HG03565 (cell line): ENCODE data around the gene EML6.
"Not testable (repeated sequence)": the region's sequence is repeated elsewhere in the genome, so short reads cannot be mapped to it uniquely, and the experiment has no call there.

Experiments
- ATAC-seq: cut with Tn5 transposase; IDR thresholded peaks from one replicate; pipeline ENCODE4 v1.9.1; 2021; ENCODE audit warnings: mild to moderate bottlenecking, moderate library complexity; ENCODE audit not compliant: unreplicated experiment

Gene EML6

DNA sequence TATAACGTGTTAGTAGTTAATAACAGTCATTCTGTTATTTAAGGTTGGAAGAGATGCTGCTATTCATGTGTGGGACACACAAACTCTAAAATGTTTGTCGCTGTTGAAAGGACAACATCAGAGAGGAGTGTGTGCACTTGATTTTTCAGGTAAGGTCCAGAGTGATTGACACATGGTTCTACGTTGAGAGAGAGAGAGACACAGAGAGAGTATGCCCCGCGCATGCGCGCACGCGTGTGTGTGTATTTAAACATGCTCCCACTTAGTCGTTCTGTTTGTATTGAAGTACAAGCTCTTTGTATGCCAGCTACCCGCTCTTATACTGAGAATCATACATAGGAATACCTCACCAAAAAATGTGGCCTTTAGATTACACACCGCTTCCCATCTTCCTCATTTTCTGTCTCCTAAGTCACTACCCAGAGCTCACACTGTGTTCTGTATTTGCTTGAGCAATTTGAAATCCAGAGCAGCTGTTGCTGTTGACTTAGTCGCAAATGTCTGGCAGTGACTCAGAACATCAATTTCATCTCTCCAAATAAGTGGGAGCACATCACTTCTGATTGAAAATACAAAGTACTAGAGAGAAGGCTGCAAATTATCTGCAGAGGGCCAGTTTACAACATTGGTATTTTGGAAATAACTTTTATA is 148.1 kb downstream of the EML6 start:
- no peak for ATAC-seq

GRCh38 chr2:54872780-54873179 is 149.3 kb downstream of the EML6 start:
- ATAC-seq, result no peak

GRCh38 chr2:54873236-54873635 is 149.8 kb downstream of the EML6 start:
- not testable (repeated sequence) for ATAC-seq

DNA sequence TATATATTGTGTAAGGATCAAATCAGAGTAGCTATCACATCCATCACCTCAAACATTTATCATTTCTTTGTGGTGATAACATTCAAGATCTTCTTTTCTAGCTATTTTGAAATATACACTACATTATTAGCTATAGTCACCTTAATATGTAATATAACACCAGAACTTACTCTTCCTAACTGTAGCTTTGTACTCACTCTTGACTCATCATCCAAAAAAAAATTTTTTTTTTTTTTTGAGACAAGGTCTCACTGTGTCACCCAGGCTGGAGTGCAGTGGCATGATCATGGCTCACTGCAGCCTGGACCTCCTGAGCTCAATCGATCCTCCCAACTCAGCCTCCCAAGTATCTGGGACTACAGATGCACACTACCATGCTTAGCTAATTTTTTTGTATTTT is 153.3 kb downstream of the EML6 start:
- ATAC-seq, result no peak

- no peak for ATAC-seq
These were observed 154.7 kb downstream of the EML6 start for GRCh38 chr2:54878182-54878581.

GRCh38 chr2:54879032-54879431 is 155.6 kb downstream of the EML6 start:
- no peak for ATAC-seq

DNA sequence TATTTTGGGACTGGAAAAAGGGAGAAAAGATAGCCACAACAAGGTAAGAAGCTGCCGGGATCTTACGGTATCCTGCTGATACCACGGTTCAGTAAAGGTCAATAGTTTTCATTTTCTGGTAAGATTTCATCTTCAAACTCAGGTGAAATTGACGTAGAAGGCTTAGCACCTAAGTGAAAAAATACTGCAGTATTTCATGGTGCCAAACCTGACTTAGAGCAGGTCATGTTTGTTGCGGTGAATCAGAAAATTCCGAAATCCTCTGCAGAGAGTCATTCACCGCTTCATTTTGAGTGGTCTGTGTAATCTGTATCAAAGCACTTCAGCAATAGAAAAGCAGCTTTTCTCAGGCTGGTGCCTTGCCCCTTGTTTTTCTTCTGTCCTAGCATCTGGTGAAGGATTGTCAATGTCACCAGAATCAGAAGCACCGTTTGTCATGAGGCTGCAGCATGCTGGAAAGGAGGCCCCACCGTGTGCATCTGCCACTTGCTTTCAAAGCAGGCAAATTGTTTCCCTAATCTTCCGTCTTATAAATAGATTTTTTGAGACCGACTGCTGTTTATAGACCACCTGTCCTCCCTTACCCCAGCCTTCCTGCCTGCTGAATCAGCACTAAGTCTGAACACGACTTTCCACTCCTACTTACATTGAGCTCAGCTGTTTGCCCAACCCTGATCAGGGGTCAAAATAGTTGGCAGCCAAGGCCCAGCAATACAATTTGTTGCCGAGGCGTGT is 156.3 kb downstream of the EML6 start:
- ATAC-seq, result no peak

- ATAC-seq, result no peak
These were observed 157.0 kb downstream of the EML6 start for GRCh38 chr2:54880428-54880827.

- no peak for ATAC-seq
These were observed 158.3 kb downstream of the EML6 start for GRCh38 chr2:54881759-54882158.

- ATAC-seq, result no peak
These were observed 162.4 kb downstream of the EML6 start for GRCh38 chr2:54885891-54886290.

DNA sequence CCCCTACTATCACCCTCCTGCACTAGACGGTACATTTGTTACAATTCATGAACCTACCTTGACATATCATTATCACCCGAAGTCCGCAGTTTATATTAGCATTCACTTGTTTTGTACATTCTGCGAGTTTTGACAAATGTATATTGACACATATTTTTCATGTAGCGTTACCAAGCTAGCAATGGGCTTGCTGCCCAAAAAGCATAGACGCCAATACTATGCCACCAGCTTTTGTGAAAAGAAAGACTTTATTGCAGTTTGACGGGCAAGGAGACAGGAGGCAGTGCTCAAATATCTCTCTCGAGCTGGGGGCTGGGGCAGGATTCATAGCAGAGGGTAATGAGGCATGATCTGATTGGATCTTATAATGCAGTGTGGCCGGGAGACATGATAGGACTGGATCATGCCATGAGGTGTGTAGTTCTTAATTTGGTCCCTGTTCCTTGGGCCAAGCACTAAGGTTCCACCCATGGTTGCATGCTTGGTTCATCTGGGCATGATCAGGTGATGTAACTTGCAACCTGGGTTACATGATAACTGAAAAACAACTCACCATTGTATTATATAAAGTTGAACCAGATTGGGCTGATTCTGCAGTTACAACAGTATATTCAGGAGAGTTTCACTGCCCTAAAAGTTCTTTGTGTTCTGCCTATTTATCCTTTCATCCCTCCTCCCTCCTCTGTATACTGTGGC is 164.5 kb downstream of the EML6 start:
- ATAC-seq, result no peak

DNA sequence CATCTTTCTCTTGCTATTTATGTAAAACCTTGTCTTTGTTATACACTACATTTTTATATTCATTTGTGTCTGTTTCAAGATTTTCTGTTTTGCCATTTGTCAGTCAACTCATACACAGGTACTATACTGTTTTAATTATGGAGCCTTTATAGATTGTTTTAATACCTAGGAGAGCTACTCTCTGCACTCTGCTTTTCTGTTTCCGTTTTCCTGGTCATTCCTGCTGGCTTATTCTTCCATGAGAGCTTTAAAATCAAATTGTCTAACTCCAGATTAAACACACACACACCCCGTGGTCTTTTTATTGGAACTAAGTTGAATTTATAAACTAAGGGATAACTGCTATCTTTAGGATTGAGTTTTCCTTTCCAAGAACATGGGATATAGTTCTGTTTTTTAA is 165.6 kb downstream of the EML6 start:
- no peak for ATAC-seq

- no peak for ATAC-seq
These were observed 168.4 kb downstream of the EML6 start for GRCh38 chr2:54891909-54892308.

DNA sequence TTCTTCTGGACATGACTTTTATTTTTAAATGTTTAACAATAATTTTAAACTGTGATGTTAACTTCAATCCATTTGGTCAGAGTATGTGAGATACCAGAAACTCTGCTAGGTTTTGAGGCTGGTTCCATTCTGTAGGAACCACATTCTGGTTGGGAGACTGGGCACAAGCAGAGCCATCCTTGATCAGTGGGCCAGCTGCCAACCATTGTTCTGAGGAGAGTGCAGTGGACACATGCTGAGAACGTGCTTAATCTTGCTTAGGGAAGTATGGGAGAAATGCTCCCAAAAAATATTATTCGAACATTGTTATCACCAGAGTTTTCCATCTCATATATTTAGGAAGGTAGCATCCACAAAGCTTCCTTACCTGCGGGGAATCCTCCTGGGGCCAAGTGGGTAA is 171.0 kb downstream of the EML6 start:
- no peak for ATAC-seq

- no peak for ATAC-seq
These were observed 172.3 kb downstream of the EML6 start for GRCh38 chr2:54895730-54896129.

DNA sequence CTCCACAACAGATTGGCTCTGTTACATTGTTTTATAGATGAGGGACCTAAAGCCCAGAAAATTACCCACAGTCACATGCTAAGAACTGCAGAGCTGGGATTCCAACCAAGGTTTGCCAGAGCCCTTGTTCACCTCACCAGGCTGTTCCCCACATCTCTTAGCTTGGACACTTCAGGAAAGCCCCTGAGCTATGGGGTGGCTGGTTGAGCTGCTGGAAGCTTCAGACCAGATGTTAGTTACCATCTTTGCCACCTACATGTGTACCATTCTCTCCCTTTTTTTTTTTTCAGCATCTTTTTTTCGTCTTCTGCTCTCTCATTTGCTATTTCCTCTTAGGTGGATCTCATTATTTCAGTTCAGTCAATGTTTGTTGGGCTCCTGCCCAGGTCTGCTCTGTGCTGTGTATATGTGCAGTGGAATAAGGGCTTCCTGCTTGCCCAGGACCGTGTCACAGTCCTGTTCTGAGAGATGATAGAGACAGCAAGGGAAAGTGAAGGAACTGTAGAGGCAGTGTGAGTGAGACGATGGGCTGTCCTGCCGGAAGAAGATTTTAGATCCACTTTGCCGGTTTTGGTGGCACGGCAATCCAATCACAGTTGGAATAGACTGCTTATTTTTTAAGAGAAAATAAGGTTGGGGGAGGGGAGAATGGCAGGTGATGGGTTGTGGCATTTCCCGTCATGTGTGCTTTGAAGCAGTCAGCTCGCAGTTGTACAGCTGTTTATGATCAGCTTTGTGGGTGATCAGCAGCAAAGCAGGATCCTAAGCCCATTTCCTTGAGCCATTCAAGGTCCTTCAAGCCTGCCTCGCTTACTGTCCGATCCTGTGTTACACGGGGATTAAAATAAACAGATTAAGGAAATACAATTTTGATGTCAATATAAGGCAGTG is 174.2 kb downstream of the EML6 start:
- no peak for ATAC-seq

GRCh38 chr2:54898456-54899226 is 175.2 kb downstream of the EML6 start:
- ATAC-seq, result no peak

DNA sequence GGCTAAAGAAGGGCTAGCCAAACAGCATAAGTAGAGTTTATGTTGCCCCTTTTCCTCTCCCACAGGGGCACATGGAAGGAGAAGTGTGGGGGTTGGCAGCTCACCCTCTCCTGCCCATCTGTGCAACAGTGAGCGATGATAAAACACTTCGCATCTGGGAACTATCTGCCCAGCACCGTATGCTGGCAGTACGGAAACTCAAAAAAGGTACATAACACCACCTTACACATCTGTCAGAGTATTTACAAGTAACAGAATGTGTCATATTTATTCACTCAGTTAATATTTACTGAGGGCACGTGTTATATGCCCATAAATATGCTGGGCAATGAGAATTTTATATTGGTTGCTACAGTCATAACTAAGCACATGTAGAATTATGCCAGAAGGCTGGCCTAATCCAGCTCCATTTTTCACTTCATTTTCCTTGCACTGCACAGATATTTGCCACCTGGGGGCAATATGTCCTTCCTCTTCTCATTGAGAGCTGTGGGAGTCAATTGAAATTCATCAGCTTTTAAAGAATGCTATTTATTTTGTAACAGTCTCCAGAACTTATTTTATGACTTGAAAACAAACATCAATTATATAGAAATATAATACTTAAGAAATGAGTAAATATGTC is 176.2 kb downstream of the EML6 start:
- no peak for ATAC-seq

DNA sequence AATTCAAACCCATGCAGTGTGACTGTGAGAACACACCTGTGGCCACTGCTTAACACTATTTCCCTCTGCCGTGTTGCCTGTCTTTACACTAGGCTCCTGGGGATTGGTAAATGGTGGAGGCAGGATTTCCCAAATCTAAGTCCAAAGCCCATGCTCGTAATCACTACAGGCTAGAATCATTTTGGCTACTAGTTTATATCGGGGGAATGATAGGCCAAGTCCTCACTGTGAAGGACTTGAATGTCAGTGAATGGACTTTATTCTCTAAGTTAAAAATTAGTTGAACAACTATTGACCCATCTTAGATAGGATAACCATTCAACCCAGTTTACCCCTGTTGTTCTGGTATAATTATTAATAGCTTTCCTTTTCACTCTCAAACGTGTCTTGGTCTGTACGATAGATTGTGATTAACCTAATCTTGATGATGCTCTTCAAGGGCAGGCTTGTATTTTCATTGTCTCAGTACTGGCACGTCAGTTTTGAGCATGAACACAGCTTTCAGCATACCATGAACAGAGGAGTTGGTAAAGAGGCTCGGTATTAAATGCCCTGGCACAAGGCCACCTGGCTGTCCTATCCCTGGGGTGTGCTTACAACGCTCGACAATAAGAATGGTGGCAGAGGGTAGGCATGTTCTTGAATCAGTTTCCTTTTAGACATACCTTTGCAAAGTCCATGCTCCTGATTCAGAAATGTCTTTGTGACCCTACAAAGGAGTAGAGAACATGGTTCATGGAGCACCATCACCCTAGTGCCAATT is 177.9 kb downstream of the EML6 start:
- no peak for ATAC-seq
